Activated T-cell treated with anti-CD3 and anti-CD28 coated beads, Interleukin-2, amount 50 U/mL, for 72 hours (primary cell): ENCODE data around the gene SCN2B. TPM values are rescaled to one million over a fixed set of nuclear protein-coding genes. Genes with fewer than 3 reads are reported as not detected.
"Not testable (repeated sequence)": the region's sequence is repeated elsewhere in the genome, so short reads cannot be mapped to it uniquely, and the experiment has no call there.

Experiments used
- ATAC-seq, 2 donors: fragments of 150-1000 bp; cut with Tn5 transposase; replicated peaks in 1 of 2; 2 replicates each; pipeline ENCODE4 v1.10.0; 2021; ENCODE audit warnings: moderate library complexity in 2 of 2, mild to moderate bottlenecking in 1 of 2
- DNase-seq, 2 donors: peaks; one replicate each; pipeline ENCODE4 v3.0.0; 2021 to 2022; ENCODE audit warnings: mixed read lengths in 1 of 2
- H3K27ac Mint-ChIP-seq: one replicate; pipeline ENCODE4 v1.8.0; 2022; ENCODE audit warnings: mild to moderate bottlenecking, moderate library complexity, mixed read lengths
- H3K27me3 Mint-ChIP-seq: one replicate; pipeline ENCODE4 v1.8.0; 2022; ENCODE audit warnings: low read depth, mixed read lengths
- H3K36me3 Mint-ChIP-seq, 2 donors: one replicate each; pipeline ENCODE4 v1.8.0; 2022; ENCODE audit warnings: mixed read lengths in 2 of 2, mild to moderate bottlenecking in 1 of 2; ENCODE audit not compliant: insufficient read depth in 2 of 2
- H3K4me1 Mint-ChIP-seq: one replicate; pipeline ENCODE4 v1.8.0; 2022; ENCODE audit warnings: low read depth, mixed read lengths
- H3K4me3 Mint-ChIP-seq, 2 donors: one replicate each; pipeline ENCODE4 v1.8.0; 2022; ENCODE audit warnings: mild to moderate bottlenecking in 2 of 2, mixed read lengths in 2 of 2, moderate library complexity in 2 of 2
- H3K9me3 Mint-ChIP-seq, 2 donors: one replicate each; pipeline ENCODE4 v1.8.0; 2022; ENCODE audit warnings: mixed read lengths in 2 of 2
- total RNA-seq, 2 donors: library from RNA; stranded (reverse); gene quantifications; one replicate each; pipeline ENCODE4 v1.2.3, GENCODE V29; 2022

SCN2B gene
- total RNA-seq, 2 donors from 2014 or later: not detected

- ATAC-seq, H3K9me3 Mint-ChIP-seq, H3K4me3 Mint-ChIP-seq, DNase-seq, H3K36me3 Mint-ChIP-seq, H3K27ac Mint-ChIP-seq: not testable (repeated sequence)
- peaks cover 18% of the 10 kb centered on the region for H3K4me1 Mint-ChIP-seq
- peaks cover 29% of the 10 kb centered on the region for H3K27me3 Mint-ChIP-seq
Measured at GRCh38 chr11:118183691-118184090, 7.3 kb upstream of the SCN2B start.

- H3K27me3 Mint-ChIP-seq: peaks cover 24% of the 10 kb centered on the region
- no peak overlapping the region for H3K4me3 Mint-ChIP-seq
- peaks cover 18% of the 10 kb centered on the region for H3K4me1 Mint-ChIP-seq
- H3K36me3 Mint-ChIP-seq: no peaks in the 10 kb centered on the region
- DNase-seq (peak in 1 of 2 donors; percentile 44), ATAC-seq (peak; percentile 32 to 61)
- H3K27ac Mint-ChIP-seq: no peak overlapping the region
- H3K9me3 Mint-ChIP-seq: no peaks in the 10 kb centered on the region
Measured at GRCh38 chr11:118180300-118180703, 3.9 kb upstream of the SCN2B start.

- no peak overlapping the region for H3K27ac Mint-ChIP-seq
- no peak for DNase-seq
- H3K9me3 Mint-ChIP-seq: no peaks in the 10 kb centered on the region
- no peaks in the 10 kb centered on the region for H3K36me3 Mint-ChIP-seq
- H3K4me3 Mint-ChIP-seq: no peak overlapping the region
- peaks cover 29% of the 10 kb centered on the region for H3K27me3 Mint-ChIP-seq
- no peak for ATAC-seq
- H3K4me1 Mint-ChIP-seq: peaks cover 18% of the 10 kb centered on the region
Measured at GRCh38 chr11:118176778-118177134, 317 bp upstream of the SCN2B start.

GRCh38 chr11:118175031-118175992, 1.1 kb downstream of the SCN2B start:
- ATAC-seq: no peak
- Mint-ChIP-seq H3K4me1 (peaks cover 13% of the 10 kb centered on the region), H3K36me3 (no peaks in the 10 kb centered on the region), H3K27ac (no peak overlapping the region), H3K4me3 (no peak overlapping the region), H3K27me3 (peaks cover 28% of the 10 kb centered on the region), H3K9me3 (no peaks in the 10 kb centered on the region)
- no peak for DNase-seq

GRCh38 chr11:118174006-118174567, 2.4 kb downstream of the SCN2B start:
- DNase-seq: no peak
- peaks cover 7% of the 10 kb centered on the region for H3K4me1 Mint-ChIP-seq
- no peaks in the 10 kb centered on the region for H3K36me3 Mint-ChIP-seq
- H3K27me3 Mint-ChIP-seq: peaks cover 28% of the 10 kb centered on the region
- no peak overlapping the region for H3K27ac Mint-ChIP-seq
- H3K9me3 Mint-ChIP-seq: no peaks in the 10 kb centered on the region
- H3K4me3 Mint-ChIP-seq: no peak overlapping the region
- ATAC-seq: no peak

- ATAC-seq (no peak), DNase-seq (no peak)
- Mint-ChIP-seq H3K9me3 (no peaks in the 10 kb centered on the region), H3K4me3 (no peak overlapping the region), H3K4me1 (peaks cover 7% of the 10 kb centered on the region), H3K27me3 (peaks cover 28% of the 10 kb centered on the region), H3K27ac (no peak overlapping the region), H3K36me3 (no peaks in the 10 kb centered on the region)
Measured at GRCh38 chr11:118172356-118172755, 4.1 kb downstream of the SCN2B start.

- ATAC-seq: peak; percentile 90
- peaks cover 7% of the 10 kb centered on the region for H3K4me1 Mint-ChIP-seq
- H3K4me3 Mint-ChIP-seq: no peak overlapping the region
Measured at GRCh38 chr11:118171269-118172062, 5.0 kb downstream of the SCN2B start.

GRCh38 chr11:118170882-118171268, 5.6 kb downstream of the SCN2B start:
- Mint-ChIP-seq H3K27me3 (peaks cover 23% of the 10 kb centered on the region), H3K4me1 (peaks cover 5% of the 10 kb centered on the region), H3K36me3 (no peaks in the 10 kb centered on the region), H3K4me3 (no peak overlapping the region), H3K27ac (no peak overlapping the region), H3K9me3 (no peaks in the 10 kb centered on the region)
- DNase-seq (no peak), ATAC-seq (no peak)

More at GRCh38 chr11:118171269-118172062, 5.0 kb downstream of the SCN2B start:
- Mint-ChIP-seq H3K9me3 (no peaks in the 10 kb centered on the region), H3K36me3 (no peaks in the 10 kb centered on the region), H3K27ac (no peak overlapping the region), H3K27me3 (peaks cover 28% of the 10 kb centered on the region)
- peak; percentile 77 to 79 for DNase-seq

- no peaks in the 10 kb centered on the region for H3K4me1 Mint-ChIP-seq
- ATAC-seq (no peak), DNase-seq (no peak)
- H3K4me3 Mint-ChIP-seq: no peak overlapping the region
- no peak overlapping the region for H3K27ac Mint-ChIP-seq
- no peaks in the 10 kb centered on the region for H3K36me3 Mint-ChIP-seq
- peaks cover 17% of the 10 kb centered on the region for H3K27me3 Mint-ChIP-seq
- H3K9me3 Mint-ChIP-seq: no peaks in the 10 kb centered on the region
Measured at GRCh38 chr11:118170231-118170630, 6.2 kb downstream of the SCN2B start.

GRCh38 chr11:118169300-118170140, 6.9 kb downstream of the SCN2B start:
- H3K4me1 Mint-ChIP-seq: no peaks in the 10 kb centered on the region
- no peaks in the 10 kb centered on the region for H3K36me3 Mint-ChIP-seq
- H3K9me3 Mint-ChIP-seq: no peaks in the 10 kb centered on the region
- ATAC-seq (no peak), DNase-seq (no peak)
- no peak overlapping the region for H3K4me3 Mint-ChIP-seq
- H3K27ac Mint-ChIP-seq: no peak overlapping the region
- H3K27me3 Mint-ChIP-seq: peaks cover 10% of the 10 kb centered on the region

GRCh38 chr11:118168751-118169150, 7.7 kb downstream of the SCN2B start:
- DNase-seq (no peak), ATAC-seq (no peak)
- Mint-ChIP-seq H3K36me3 (no peaks in the 10 kb centered on the region), H3K27ac (no peak overlapping the region), H3K4me1 (no peaks in the 10 kb centered on the region), H3K27me3 (peaks cover 6% of the 10 kb centered on the region), H3K4me3 (no peak overlapping the region), H3K9me3 (no peaks in the 10 kb centered on the region)

- H3K36me3 Mint-ChIP-seq: no peaks in the 10 kb centered on the region
- no peak overlapping the region for H3K27ac Mint-ChIP-seq
- no peak for DNase-seq
- peaks cover 11% of the 10 kb centered on the region for H3K27me3 Mint-ChIP-seq
- no peak for ATAC-seq
- no peaks in the 10 kb centered on the region for H3K4me1 Mint-ChIP-seq
- H3K4me3 Mint-ChIP-seq: no peak overlapping the region
- H3K9me3 Mint-ChIP-seq: no peaks in the 10 kb centered on the region
Measured at GRCh38 chr11:118168316-118168715, 8.1 kb downstream of the SCN2B start.
